ENCODE results near the gene IL16.

- TF ChIP-seq REST (IDR thresholded peaks at IDR 0.05; ENCODE audit: insufficient read depth in 1 of 2, low read depth in 2 of 2, low read length in 2 of 2) (no peak), POLR2AphosphoS5 (IDR thresholded peaks at IDR 0.05; ENCODE audit: low read depth, low read length) (no peak), TAF1 (IDR thresholded peaks at IDR 0.05; ENCODE audit: borderline replicate concordance, insufficient read depth, low read length) (no peak), FOXP2 (optimal IDR thresholded peaks at IDR 0.05; ENCODE audit: borderline replicate concordance, extremely low read depth, extremely low read length, insufficient read depth) (no peak)
Measured at GRCh38 chr15:81343371-81343770, 146.7 kb downstream of the IL16 start.
